Suprapubic skin (tissue), 4 donors: ENCODE measurements around the gene GIMAP4. TPM values are rescaled to one million over a fixed set of nuclear protein-coding genes. Genes with fewer than 3 reads are reported as not detected.
"Not testable (repeated sequence)": the region's sequence is repeated elsewhere in the genome, so short reads cannot be mapped to it uniquely, and the experiment has no call there.

Source experiments
- DNase-seq, 2 donors: peaks; one replicate each; pipeline ENCODE4 v3.0.0-alpha.2; 2019; ENCODE audit warnings: low spot score in 2 of 2
- H3K27ac ChIP-seq: fragments of 200-600 bp; sonication (generic); one replicate; pipeline ENCODE4 v1.5.1; 2019
- H3K27me3 ChIP-seq: fragments of 200-600 bp; sonication (generic); one replicate; pipeline ENCODE4 v1.5.1; 2019
- H3K36me3 ChIP-seq: fragments of 200-600 bp; sonication (generic); one replicate; pipeline ENCODE4 v1.5.1; 2019
- H3K4me1 ChIP-seq: fragments of 200-600 bp; sonication (generic); one replicate; pipeline ENCODE4 v1.5.1; 2019
- H3K4me3 ChIP-seq: fragments of 200-600 bp; sonication (generic); one replicate; pipeline ENCODE4 v1.5.1; 2019; ENCODE audit warnings: mild to moderate bottlenecking
- H3K9me3 ChIP-seq: fragments of 200-600 bp; sonication (generic); one replicate; pipeline ENCODE4 v1.5.1; 2019
- EP300 ChIP-seq: sonication (generic); formaldehyde crosslinking; IDR thresholded peaks from one replicate; pipeline ENCODE4 v1.6.1; 2017; ENCODE audit warnings: antibody characterized with exemption
- POLR2A ChIP-seq, 2 donors: fragments of 450-650 bp; IDR thresholded peaks; one replicate each; pipeline ENCODE4 v1.6.1; 2017; ENCODE audit warnings: antibody characterized with exemption in 2 of 2, mild to moderate bottlenecking in 2 of 2, moderate library complexity in 2 of 2
- POLR2AphosphoS5 ChIP-seq, 3 donors: sonication (generic); formaldehyde crosslinking; IDR thresholded peaks; one replicate each; pipeline ENCODE4 v1.6.1; 2017; ENCODE audit warnings: antibody characterized with exemption in 3 of 3
- WGBS: methylation state at CpG from one replicate; pipeline ENCODE4 v1.1.5; 2018; 5-methylcytosine and 5-hydroxymethylcytosine counted together
- total RNA-seq, 4 donors: library from RNA; depleted of rRNA; stranded (reverse); fragments of >200 nt; gene quantifications; one replicate each; pipeline ENCODE4 v1.1.0, GENCODE V29; 2016
- TF ChIP-seq, protein P1 (sequence below), 2 donors: fragments of 200-600 bp in 1 of 2; fragments of 450-650 bp in 1 of 2; sonication (generic) in 1 of 2; IDR thresholded peaks; one replicate each; pipeline ENCODE4 v1.5.1; 2016 to 2019; ENCODE audit warnings: antibody characterized with exemption in 2 of 2, mild to moderate bottlenecking in 1 of 2, moderate library complexity in 1 of 2

GIMAP4 gene
- 10 to 100 TPM in 2 of 4 donors, 1 to 10 TPM in 2; 6.5 to 12.5 (median 9.3) TPM for total RNA-seq

DNA sequence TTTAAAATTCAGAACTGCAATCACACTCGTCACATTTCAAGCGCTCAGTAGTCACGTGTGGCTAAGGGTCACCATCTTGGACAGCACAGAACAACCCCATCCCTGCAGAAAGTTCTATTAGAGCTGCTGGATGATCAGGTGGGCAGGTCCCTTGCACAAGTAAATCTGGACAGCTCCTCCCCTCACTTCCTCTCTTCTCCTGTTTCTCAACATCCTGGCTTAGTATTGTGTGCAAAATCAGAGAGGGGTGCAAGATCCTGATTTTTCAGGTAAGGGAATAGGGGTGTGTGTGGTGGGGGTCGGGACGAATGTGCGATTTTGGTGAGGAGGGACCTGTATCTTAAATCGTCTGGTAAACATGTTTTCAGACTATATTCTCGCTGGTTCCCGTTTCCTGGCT lies at the start of gene GIMAP4:
TSS of gene GIMAP4 (plus strand) at position 222 of the 400 bp plus-strand sequence. CDS start 2,512 bp downstream, outside the sequence.
- Histone ChIP-seq H3K4me3 (peak within 1 kb of the TSS; percentile 39), H3K27me3 (no peaks in the 10 kb centered on the region), H3K9me3 (no peaks in the 10 kb centered on the region), H3K36me3 (peaks cover 3% of the 10 kb centered on the region), H3K27ac (peak within 1 kb of the TSS; percentile 22), H3K4me1 (peaks cover 15% of the 10 kb centered on the region)
- TF ChIP-seq, protein P1, sequence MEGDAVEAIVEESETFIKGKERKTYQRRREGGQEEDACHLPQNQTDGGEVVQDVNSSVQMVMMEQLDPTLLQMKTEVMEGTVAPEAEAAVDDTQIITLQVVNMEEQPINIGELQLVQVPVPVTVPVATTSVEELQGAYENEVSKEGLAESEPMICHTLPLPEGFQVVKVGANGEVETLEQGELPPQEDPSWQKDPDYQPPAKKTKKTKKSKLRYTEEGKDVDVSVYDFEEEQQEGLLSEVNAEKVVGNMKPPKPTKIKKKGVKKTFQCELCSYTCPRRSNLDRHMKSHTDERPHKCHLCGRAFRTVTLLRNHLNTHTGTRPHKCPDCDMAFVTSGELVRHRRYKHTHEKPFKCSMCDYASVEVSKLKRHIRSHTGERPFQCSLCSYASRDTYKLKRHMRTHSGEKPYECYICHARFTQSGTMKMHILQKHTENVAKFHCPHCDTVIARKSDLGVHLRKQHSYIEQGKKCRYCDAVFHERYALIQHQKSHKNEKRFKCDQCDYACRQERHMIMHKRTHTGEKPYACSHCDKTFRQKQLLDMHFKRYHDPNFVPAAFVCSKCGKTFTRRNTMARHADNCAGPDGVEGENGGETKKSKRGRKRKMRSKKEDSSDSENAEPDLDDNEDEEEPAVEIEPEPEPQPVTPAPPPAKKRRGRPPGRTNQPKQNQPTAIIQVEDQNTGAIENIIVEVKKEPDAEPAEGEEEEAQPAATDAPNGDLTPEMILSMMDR (IDR thresholded peaks at IDR 0.05): no peak
- TF ChIP-seq POLR2AphosphoS5 (IDR thresholded peaks at IDR 0.05) (no peak), EP300 (no peak), POLR2A (IDR thresholded peaks at IDR 0.05) (no peak)
- no peak for DNase-seq
- 64% methylated on average over 9 of the region's 9 CpGs for WGBS

DNA sequence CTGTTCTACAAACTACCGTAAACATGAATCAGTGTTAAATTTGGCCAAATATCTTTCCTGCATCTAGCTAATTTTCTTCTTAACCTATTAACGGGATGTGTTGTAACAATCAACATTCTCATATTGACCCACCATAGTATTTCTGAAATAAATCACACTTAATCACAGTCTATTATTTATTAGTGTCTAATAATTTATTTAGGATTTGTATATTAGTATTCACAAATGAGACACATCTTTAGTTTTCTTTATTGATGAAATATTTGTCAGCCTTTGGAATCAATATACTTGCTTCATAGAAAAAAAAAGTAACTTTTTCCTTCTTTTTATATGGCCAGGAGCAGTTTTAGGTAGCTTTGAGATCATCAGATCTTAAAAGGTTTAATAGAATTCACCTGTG lies 47.9 kb upstream of the GIMAP4 start:
- Histone ChIP-seq H3K36me3 (peaks cover 5% of the 10 kb centered on the region), H3K4me1 (no peaks in the 10 kb centered on the region), H3K27me3 (no peaks in the 10 kb centered on the region), H3K9me3 (no peaks in the 10 kb centered on the region), H3K4me3 (no peak overlapping the region), H3K27ac (no peak overlapping the region)
- no peak for TF ChIP-seq POLR2AphosphoS5 (IDR thresholded peaks at IDR 0.05)
- TF ChIP-seq, protein P1 (IDR thresholded peaks at IDR 0.05): no peak
- TF ChIP-seq EP300: no peak
- no peak for TF ChIP-seq POLR2A (IDR thresholded peaks at IDR 0.05)
- WGBS: 63% methylated on average over 2 of the region's 2 CpGs
- no peak for DNase-seq

DNA sequence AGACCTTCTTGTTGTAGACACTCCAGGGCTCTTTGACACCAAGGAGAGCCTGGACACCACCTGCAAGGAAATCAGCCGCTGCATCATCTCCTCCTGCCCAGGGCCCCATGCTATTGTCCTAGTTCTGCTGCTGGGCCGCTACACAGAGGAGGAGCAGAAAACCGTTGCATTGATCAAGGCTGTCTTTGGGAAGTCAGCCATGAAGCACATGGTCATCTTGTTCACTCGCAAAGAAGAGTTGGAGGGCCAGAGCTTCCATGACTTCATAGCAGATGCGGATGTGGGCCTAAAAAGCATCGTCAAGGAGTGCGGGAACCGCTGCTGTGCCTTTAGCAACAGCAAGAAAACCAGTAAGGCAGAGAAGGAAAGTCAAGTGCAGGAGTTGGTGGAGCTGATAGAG lies 47.0 kb upstream of the GIMAP4 start:
- no peak for DNase-seq
- peak overlapping the region; percentile 11 for H3K4me3 ChIP-seq
- TF ChIP-seq EP300 (no peak), POLR2A (IDR thresholded peaks at IDR 0.05) (no peak), POLR2AphosphoS5 (IDR thresholded peaks at IDR 0.05) (no peak)
- TF ChIP-seq, protein P1 (IDR thresholded peaks at IDR 0.05): no peak
- H3K27me3 ChIP-seq: no peaks in the 10 kb centered on the region
- no peak overlapping the region for H3K27ac ChIP-seq
- H3K4me1 ChIP-seq: no peaks in the 10 kb centered on the region
- H3K36me3 ChIP-seq: peaks cover 5% of the 10 kb centered on the region
- 85% methylated on average over 8 of the region's 8 CpGs for WGBS
- no peaks in the 10 kb centered on the region for H3K9me3 ChIP-seq

DNA sequence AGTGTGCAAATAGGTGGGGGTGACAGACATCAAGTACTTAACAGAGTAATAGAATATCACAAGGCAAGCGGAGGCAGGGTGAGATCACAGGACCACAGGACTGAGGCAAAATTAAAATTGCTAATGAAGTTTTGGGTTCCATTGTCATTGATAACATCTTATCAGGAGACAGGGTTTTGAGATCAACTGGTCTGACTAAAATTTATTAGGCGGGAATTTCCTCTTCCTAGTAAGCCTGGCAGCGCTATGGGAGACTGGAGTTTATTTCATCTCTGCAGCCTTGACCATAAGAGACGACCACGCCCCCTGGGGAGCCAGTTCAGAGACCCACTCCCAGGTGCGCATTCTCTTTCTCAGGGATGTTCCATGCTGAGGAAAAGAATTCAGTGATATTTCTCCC lies 44.3 kb upstream of the GIMAP4 start:
- not testable (repeated sequence) for H3K36me3 ChIP-seq, H3K4me3 ChIP-seq, H3K27me3 ChIP-seq, H3K27ac ChIP-seq, DNase-seq, H3K4me1 ChIP-seq, H3K9me3 ChIP-seq
- 65% methylated on average over 6 of the region's 6 CpGs for WGBS

DNA sequence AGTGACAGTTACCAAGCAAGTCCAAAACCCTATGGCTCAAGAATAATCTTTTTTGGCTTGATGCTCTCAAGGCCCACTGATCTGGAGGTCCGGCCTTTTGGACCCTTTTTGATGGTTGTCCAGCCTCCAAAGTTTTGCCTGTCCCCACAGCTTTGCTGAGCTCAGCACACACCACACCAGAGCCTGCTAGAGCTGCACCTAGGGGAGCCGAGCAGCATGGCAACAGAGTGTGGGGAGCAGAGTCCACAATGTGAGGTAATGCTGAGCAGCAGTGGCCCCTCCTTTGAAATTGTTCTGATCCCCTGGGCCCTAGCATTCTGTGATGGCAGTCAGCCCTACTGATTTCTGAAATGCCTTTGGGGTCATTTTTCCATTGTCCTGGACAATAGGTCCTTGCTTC lies 43.2 kb upstream of the GIMAP4 start:
- Histone ChIP-seq H3K27ac (no peak overlapping the region), H3K36me3 (peaks cover 5% of the 10 kb centered on the region), H3K4me1 (no peaks in the 10 kb centered on the region), H3K27me3 (no peaks in the 10 kb centered on the region), H3K4me3 (no peak overlapping the region), H3K9me3 (no peaks in the 10 kb centered on the region)
- no peak for DNase-seq
- no peak for TF ChIP-seq POLR2AphosphoS5 (IDR thresholded peaks at IDR 0.05)
- TF ChIP-seq EP300: no peak
- WGBS: 80% methylated on average over 2 of the region's 2 CpGs

GRCh38 chr7:150531704-150532103 lies 35.5 kb upstream of the GIMAP4 start:
- WGBS: 82% methylated on average over 1 of the region's 1 CpG
- no peak overlapping the region for H3K4me3 ChIP-seq
- no peak for DNase-seq
- H3K4me1 ChIP-seq: no peaks in the 10 kb centered on the region
- no peak for TF ChIP-seq EP300
- TF ChIP-seq, protein P1 (IDR thresholded peaks at IDR 0.05): no peak
- no peak for TF ChIP-seq POLR2A (IDR thresholded peaks at IDR 0.05)
- TF ChIP-seq POLR2AphosphoS5 (IDR thresholded peaks at IDR 0.05): no peak
- no peak overlapping the region for H3K27ac ChIP-seq
- H3K36me3 ChIP-seq: no peaks in the 10 kb centered on the region
- no peaks in the 10 kb centered on the region for H3K27me3 ChIP-seq
- H3K9me3 ChIP-seq: peaks cover 5% of the 10 kb centered on the region
